IPS-11a (cell line): ENCODE results near the gene CD52.

Experiments
- H3K4me3 ChIP-seq: one replicate; pipeline ENCODE4 v1.5.1; 2013; ENCODE audit warnings: low read depth, low read length, control low read depth

The CD52 gene

DNA sequence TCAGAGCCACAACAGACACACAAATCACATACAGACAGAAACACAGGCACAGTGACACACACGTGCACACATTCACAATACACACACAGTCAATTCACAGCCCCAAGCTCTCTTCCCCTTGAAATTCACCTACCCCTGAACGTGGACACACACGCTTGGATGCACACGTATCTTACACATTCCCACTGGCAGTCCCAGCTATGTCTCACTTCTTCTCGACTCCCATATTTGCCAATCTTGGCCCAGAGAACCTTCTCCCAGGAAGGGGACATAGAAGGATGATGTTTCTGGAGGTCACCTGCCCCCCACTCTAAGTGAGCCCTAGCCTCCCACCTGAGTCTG lies 34.6 kb downstream of the CD52 start:
- H3K4me3 ChIP-seq = no peak overlapping the region

DNA sequence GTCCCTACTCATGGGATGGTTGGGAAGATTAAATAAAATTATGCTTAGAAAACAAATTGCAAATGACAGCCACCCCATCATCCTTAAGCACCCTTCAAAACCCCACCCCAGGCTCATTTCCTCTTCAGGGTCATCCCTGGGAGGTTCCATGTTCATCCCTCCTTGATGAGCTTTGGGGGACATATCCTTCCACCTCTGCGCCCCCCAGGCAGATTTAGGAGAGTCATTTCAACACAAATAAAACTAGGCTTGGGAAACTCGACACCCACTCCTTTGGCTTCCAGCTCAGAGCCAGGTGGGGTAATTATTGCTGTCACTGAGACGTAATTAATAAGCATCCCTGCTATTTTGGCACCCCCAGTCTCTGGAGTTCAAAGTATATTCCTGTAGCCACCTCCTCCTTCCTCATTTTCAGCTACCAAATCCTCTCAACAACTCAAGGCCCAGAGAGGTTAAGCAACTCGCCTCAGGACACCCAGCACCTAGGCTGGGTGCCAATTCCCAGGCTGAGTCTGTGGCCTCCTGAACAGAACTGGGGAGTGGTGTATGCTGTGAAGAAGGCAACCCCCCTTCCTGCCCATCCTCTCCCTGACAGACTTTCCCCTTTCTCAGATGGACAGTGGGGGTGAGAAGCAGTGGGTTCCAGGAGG lies 35.6 kb downstream of the CD52 start:
- H3K4me3 ChIP-seq = no peak overlapping the region

DNA sequence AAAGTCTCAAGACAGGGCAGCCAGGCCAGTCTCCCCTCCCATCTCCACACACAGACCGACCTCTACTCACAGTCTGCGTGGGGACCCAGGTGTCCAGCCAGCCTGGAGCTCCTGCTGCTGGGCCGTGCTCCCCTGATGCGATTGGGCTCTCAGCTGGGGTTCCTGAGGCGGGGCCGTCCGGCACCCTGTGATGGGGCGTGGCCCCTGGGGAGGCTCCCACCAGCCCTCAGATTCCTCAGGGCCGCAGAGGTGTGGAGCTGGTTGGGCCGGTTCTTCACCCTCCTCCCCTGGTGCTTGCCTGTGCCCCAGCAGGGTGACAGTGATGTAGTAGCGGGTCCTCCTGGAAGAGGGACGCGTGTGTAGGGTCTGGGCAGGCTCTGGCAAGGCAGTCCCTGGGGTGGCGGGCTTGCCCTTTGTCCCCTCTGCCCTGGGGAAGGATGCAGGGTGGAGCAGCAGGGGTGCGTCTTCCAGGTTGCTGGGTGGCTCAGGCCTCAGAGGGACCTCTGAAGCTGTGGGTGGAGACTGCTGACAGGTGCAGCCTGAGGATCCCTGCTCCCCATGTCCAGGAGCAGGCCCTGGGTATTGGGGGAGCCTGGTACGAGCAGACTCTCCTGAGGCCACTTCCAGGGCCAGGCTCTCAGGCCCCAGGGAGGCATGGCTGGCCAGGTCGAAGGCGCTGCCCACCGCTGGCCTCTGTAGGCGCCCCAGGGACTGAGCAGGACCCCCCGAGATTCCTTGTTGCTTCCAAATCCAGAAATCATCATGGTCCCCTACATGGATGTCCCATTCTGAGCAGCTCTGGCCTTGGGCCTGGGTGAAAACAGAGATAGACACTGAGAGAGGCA lies 36.4 kb downstream of the CD52 start, which contains the start of gene CRYBG2:
TSS of gene CRYBG2 (minus strand) at position 155 of the 845 bp plus-strand sequence. CDS start 7,473 bp downstream, outside the sequence.
- H3K4me3 ChIP-seq = no peak within 1 kb of the TSS

DNA sequence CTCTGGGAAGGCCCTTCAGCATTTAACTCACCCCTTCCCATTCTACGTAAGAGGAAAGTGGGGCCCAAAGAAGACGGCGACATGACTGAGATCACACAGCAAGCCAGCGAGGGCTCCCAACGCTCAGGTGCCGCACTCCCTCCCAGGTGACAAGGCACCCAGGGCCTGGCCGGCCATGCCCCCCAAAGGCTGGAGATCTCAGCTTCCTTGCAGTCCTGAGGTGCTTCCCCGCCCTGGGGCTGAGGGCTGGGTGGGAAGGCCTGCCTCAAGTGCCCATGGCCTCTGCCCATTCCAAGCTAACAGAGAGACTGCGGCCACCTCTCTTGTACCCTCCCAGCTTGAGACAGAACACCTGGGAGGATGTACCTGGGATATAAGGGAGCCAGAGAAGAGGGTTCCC lies 37.2 kb downstream of the CD52 start:
- H3K4me3 ChIP-seq = no peak overlapping the region

DNA sequence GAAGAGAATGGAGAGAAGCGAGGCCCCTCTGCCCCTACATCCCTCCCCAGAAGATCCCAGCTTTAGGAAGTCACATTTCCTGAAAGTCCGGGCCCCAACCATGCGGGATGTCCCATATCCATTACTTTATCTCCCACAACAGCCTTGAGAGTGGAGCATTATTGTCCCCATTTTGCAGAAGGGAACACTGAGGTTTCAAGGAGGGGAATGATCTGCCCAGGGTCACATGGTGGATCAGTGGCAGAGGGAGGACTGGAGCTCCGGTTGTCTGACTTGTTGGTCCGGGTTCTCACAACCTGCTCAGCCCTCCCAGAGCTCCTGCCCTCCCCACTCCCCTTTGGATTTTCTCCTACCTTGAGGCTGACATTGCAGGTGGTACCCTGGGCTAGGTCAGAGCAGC lies 38.3 kb downstream of the CD52 start:
- no peak overlapping the region for H3K4me3 ChIP-seq

DNA sequence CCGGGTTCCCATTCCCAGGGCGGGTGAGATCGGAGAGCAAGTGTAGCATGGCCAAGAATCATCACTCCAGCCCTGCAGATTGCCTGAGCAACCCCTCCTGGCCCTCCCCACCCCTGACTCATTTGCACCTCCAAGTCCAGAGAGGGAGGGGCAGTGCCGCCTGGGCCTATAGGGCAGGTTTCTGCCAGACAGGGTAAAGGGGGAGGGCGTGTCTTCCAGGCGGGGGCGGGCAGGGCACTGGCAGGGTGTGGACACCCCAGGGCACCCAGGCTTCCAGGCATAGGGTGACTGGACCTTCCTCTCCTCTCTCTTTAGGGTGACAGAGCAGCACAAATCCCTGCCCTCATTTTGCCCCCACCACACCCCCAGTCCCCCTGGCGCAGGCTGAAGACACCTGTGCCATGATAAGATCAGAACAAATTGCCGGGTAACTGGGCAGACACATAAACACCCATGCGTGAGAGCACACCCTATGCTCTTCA lies 39.4 kb downstream of the CD52 start:
- H3K4me3 ChIP-seq = no peak overlapping the region

DNA sequence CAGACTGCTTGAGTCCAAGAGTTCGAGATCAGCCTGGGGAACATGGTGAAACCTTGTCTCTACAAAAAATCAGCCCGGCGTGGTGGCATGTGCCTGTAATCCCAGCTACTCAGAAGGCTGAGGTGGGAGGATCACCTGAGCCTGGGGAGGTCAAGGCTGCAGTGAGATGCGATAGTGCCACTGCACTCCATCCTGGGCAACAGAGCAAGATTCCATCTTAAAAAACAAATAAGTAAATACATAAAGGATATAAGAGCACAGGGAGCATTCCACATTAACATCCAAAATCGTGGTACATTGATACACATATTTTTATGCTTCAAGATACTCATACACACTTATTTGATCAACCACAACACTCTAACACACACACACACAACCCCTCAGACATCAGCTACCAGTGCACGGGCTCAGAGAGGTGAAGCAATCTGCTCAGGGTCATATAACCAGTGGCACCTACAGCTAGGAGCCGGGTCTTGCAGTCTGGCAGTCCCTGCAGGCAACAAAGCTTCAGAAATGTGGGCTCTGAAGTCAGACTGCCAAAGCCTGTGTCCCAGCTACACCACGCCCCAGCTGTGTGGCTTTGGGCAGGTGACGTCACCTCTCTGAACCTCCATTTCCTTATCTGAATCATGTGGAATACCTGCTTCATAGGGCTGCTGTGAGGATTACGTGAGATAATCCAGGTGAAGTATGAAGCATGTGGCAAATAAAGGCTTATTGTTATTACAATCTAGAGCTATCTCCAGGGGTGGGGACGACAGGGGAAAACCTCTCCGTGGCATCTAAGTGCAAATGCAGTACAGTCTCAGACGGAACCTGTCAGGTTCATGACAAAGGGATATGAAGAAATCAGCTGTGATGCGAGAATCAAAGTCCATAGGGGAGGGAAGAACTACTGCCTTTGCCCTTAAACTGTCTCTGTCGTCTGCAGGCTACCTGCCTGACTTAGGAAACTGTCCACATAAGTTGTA lies 40.9 kb downstream of the CD52 start:
- H3K4me3 ChIP-seq = no peak overlapping the region

DNA sequence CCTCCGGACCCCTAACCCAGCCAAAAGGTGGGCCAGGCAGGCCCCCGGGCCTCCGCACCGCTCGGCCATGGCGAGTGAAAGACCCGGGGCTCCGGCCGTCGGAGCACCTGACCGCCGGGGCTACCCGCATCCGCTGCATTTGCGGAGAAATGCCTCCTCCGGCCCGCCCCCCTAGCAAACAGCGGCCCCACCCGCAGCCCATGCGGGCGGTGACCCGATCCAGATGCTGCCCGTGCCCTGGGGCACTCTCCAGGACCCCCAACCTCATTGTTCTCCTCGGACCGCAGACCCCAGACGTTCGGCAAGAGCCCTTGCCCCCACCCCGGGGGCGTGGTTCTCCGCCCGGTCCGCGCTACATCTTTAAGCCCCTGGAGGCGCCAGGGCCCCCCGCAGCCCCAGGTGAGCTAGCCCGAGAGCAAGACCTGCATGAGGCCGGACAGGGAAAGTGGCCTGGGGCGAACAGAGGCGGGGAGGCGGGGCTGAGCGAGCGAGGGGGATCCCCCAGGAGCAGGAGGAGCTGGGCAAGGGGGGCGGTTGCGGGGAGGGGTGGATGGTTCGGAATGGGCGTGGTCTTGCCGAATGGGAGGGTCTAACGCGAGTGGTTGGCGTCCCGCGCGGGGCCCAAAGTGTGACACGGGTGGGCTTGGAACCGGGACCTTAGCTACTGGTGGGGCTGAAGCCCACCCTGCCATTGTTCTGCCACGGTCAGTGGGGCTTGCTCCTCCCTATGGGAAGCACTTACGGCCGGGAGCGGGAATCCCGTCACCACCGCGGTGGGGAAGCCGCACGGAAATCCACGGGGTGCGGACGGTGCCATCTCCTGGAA lies 42.4 kb downstream of the CD52 start:
- H3K4me3 ChIP-seq = peak overlapping the region; percentile 52

DNA sequence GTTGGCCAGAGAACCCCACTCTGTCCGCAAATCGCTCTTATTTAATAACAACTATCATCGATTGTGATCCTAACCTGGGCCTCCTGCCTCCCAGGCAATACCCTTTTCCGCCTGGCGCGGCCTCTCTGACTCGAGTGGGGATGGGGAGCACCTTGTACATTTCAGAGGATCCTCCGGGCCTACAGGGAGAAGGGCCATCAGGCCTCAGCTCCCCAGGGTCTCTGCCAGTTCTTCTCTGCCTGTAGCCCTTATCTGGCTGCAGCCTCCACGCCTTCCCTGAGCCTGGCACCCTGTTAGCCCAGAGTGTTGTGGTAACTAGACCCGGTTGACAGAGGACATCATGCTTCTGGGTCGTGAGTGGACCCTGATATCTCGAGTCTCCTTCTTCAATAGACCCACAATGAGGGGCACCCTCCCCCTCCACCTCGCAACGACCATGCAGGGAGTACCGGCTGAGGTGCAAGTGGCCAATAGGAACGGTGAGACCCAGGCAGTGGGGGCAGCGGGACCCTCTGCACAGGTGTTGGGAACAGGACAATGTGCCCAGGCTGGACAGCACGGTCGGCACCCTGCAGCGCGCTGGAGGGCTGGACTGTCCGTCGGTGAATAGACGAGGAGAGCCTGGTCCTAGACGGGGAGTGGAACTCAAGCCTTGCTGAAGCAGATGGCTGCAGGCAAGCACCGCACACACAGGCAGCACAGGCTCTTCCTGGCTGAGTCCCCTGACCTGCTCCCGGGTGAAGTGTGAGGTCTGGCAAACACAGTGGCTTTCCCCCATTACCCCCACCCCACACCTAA lies 43.2 kb downstream of the CD52 start:
- H3K4me3 ChIP-seq = peak overlapping the region; percentile 52

DNA sequence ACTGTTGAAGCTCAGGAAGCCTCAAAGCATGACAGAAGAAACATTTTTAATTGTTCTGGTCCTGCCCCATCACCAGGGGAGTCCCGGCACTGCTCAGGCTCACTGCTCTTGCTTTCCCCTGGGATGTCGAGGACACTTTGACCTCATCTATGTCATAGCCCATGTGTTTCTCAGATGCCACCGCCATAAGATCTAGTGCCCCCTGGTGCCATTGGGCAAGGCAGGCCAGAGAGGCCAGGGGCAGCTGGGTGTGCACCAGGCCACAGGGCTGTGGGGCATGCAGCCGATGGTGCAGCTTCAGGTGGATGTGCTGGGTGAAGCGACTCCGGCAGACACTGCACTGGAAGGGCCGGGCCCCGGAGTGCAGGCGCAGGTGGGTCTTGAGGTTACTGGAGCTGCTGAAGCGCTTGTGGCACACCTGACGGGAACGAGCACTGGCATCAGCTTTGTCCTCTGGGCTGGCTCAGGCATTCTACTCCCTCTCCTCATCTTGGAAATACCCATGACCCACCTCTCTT lies 43.9 kb downstream of the CD52 start:
- H3K4me3 ChIP-seq = no peak overlapping the region

DNA sequence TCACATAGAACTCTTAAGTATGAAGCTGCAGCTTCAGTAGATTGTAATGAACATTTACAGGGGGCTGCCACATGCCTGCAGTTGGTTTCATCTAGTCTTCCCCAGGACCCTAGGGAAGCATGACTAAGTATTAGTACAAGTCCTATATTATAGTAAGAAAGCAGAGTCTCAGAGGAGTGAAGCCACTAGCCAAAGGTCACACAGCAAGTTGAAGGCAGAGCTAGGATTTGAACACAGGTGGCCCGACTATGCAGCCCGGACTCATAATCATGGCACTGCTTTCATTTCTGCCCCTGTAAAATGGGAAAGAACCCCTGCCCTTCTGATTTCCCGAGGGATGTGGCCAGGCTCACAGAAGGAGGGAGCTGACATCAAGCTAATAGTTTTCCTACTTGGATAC lies 44.6 kb downstream of the CD52 start:
- no peak overlapping the region for H3K4me3 ChIP-seq

DNA sequence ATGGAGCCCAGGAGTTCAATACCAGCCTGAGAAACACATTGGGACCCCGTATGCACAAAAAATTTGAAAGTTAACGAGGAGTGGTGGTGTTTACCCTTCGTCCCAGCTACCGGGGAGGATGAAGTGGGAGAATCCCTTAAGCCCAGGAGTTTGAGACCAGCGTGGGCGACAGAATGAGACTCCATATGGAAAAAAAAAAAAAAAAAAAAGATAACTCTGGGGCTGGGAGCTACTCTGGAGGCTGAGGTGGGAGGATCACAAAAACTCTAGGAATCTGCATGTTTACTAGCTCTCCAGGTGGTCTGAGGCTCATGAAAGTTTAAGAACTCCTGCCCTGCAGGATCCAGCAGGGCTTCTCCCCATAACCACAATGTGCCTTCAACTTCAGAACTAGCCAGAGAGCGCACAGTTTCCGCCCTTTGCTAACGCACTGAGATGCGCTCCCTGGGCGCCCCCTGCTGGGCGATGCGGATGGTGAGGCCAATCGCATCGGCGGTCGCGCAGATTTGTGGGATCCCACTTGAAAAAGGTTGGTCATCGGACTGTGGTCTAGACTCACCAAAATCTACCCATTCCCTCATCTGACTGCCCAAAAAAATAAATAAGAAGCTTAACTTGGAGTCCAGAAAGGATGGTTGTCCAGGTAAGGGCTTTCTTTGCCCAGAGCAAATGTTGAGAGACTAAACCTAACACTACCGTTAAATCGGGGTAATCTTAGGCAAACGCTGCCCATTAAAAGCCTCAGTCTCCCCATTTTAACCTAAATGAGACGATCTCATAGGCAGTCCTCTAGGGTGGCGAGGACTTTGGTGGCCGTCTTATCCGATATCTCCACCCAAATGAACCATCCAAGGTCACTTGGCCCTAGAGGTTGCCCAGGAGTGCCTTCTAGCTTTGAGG lies 46.0 kb downstream of the CD52 start:
- no peak overlapping the region for H3K4me3 ChIP-seq

DNA sequence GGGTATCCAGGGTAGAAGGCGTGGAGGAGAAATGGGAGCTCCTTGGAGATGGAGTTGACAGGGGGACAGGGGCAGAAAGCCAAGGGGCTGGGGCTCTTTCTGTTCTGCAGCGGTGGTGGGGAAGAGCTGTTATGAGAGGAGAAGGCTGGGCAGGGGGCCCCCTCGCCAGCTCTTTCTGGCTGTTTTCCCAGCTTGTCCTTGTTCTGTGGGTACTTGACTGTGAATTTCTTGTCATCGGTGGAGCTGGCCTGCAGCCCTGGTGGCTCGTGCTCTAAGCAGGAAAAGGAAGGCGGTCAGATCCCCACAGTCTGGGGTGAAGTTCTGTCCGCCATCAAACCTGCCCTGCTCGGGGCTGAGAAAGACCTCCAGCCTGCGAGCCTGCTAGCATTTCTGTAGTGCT lies 47.2 kb downstream of the CD52 start:
- no peak overlapping the region for H3K4me3 ChIP-seq

DNA sequence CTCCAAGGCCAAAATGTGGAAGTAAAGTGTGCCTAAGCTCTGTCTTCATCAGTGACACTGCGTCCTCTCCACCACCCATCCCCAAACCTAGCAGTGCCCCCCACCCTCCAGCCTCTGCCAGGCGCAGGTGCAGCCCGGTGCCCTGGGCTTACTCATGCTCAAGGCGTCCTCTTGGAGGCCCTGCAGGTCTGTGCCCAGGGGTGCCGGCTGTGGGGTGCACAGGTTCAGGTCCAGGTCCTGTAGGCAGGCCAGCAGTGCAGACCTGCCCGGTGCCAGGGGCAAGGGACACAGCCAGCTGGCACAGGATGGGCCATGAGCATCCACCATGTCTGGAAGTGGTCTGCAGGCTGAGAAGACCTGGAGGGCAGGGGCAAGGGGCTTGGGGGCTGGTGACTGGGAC lies 49.7 kb downstream of the CD52 start:
- H3K4me3 ChIP-seq = no peak overlapping the region

DNA sequence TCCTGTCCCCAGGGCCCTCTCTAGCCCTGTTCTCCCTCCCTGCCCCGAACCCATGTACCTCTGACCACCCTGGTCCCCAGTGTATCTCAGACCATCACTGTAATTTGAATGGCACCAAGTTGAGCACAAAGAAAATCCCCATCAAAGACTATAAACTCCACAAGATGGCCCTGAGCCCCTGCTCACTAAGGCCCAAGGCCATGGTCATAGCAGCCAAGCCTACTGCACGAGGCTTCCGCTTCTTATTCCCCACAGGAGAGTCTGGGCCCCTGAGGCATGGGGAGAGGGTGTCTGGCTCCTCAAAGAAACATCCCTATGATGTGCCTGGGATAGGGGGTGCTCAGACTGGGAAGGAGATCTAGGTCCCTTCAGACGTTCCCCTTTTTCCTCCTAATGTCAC lies 50.2 kb downstream of the CD52 start:
- H3K4me3 ChIP-seq = no peak overlapping the region

DNA sequence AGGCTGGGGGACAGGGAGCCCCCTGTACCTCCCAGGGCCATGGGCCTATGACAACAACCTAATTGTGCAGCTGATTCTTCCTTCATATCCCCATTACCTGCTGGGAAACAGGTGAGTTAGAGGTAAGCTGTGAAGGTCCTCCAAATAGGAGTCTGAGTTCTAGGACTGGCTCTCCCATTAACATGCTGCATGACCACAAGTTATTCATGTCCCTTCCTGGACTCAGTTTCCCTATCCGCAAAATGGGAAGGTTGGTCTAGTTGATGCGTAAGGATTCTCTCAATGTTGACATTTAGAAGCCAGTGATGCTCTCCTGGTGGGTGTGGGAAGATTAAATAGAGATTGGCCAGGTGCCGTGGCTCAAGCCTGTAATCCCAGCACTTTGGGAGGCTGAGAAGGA lies 50.7 kb downstream of the CD52 start:
- H3K4me3 ChIP-seq = no peak overlapping the region
